ENCODE data around the gene CHD2.

The CHD2 gene

DNA sequence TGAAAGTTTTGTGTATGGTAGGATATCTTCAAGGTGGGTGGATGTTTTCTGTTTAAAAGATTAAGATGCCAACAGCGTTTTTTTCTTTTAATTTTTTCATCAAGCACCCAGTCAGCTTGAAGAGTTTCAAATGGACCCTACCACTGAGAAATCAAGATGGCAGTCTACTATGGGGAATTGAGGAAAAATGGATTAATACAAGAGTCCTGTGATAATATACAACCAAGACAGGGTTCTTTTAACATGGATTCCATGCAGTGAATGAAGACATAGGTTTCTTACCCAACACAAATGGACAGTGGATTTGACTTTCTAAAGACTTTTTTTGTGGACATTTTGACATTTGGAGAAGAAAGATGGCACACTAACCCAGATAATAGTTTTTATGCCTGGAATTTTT is 2.5 kb upstream of the CHD2 start (continued):
- TF ChIP-seq, protein P1, sequence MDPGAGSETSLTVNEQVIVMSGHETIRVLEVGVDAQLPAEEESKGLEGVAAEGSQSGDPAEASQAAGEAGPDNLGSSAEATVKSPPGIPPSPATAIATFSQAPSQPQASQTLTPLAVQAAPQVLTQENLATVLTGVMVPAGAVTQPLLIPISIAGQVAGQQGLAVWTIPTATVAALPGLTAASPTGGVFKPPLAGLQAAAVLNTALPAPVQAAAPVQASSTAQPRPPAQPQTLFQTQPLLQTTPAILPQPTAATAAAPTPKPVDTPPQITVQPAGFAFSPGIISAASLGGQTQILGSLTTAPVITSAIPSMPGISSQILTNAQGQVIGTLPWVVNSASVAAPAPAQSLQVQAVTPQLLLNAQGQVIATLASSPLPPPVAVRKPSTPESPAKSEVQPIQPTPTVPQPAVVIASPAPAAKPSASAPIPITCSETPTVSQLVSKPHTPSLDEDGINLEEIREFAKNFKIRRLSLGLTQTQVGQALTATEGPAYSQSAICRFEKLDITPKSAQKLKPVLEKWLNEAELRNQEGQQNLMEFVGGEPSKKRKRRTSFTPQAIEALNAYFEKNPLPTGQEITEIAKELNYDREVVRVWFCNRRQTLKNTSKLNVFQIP (CRISPR knock-in tag; IDR thresholded peaks at IDR 0.05; ENCODE audit: borderline replicate concordance, low read depth), result no peak

DNA sequence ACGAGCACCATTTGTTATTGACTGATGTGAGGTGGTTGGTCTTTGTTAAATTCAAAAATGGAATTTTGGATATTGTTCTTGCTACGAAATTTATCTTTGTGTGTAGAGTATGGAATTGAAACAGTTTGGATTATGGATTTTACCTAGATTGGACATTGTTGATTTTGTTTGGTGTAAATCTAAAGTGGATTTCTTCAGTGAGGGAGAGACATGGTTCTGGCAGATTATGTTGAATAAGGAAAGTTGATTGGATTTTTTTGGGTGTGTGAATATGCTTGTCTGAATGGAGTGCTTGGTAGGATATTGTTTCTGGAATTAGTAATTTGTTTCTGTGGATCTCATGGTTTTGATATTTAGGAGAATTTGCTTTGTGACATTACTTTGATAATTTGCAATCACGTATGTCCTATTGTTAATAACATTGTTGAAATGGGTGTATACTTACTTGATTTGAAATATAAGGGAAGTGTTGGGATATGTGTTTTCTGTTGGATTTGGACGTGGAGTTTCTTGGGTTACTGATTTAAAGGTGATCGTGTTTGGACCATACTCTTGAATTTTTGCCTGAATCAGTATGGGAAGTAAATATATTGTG is 1.0 kb upstream of the CHD2 start:
- ATAC-seq, result no peak
- TF ChIP-seq CSDC2 (CRISPR knock-in tag; IDR thresholded peaks at IDR 0.05) (no peak), PPARA (CRISPR knock-in tag; IDR thresholded peaks at IDR 0.05; ENCODE audit: borderline replicate concordance) (no peak), ZNF70 (CRISPR knock-in tag; IDR thresholded peaks at IDR 0.05) (no peak), SNAI2 (CRISPR knock-in tag; IDR thresholded peaks at IDR 0.05) (no peak), GLIS3 (CRISPR knock-in tag; IDR thresholded peaks at IDR 0.05) (no peak), TOX (CRISPR knock-in tag; IDR thresholded peaks at IDR 0.05; ENCODE audit: borderline replicate concordance) (no peak), ZFP3 (CRISPR knock-in tag; IDR thresholded peaks at IDR 0.05) (no peak), ZNF8 (CRISPR knock-in tag; IDR thresholded peaks at IDR 0.05) (no peak), ZC3H10 (CRISPR knock-in tag; IDR thresholded peaks at IDR 0.05) (no peak), BACH2 (CRISPR knock-in tag; IDR thresholded peaks at IDR 0.05; ENCODE audit: borderline replicate concordance) (no peak), OSR1 (CRISPR knock-in tag; IDR thresholded peaks at IDR 0.05) (no peak), ISL1 (CRISPR knock-in tag; IDR thresholded peaks at IDR 0.05) (no peak), ESRRG (CRISPR knock-in tag; IDR thresholded peaks at IDR 0.05) (no peak), TCF4 (CRISPR knock-in tag; IDR thresholded peaks at IDR 0.05; ENCODE audit: borderline replicate concordance) (no peak), RARB (CRISPR knock-in tag; IDR thresholded peaks at IDR 0.05) (no peak), ZFP30 (CRISPR knock-in tag; IDR thresholded peaks at IDR 0.05) (no peak)
- TF ChIP-seq, protein P2, sequence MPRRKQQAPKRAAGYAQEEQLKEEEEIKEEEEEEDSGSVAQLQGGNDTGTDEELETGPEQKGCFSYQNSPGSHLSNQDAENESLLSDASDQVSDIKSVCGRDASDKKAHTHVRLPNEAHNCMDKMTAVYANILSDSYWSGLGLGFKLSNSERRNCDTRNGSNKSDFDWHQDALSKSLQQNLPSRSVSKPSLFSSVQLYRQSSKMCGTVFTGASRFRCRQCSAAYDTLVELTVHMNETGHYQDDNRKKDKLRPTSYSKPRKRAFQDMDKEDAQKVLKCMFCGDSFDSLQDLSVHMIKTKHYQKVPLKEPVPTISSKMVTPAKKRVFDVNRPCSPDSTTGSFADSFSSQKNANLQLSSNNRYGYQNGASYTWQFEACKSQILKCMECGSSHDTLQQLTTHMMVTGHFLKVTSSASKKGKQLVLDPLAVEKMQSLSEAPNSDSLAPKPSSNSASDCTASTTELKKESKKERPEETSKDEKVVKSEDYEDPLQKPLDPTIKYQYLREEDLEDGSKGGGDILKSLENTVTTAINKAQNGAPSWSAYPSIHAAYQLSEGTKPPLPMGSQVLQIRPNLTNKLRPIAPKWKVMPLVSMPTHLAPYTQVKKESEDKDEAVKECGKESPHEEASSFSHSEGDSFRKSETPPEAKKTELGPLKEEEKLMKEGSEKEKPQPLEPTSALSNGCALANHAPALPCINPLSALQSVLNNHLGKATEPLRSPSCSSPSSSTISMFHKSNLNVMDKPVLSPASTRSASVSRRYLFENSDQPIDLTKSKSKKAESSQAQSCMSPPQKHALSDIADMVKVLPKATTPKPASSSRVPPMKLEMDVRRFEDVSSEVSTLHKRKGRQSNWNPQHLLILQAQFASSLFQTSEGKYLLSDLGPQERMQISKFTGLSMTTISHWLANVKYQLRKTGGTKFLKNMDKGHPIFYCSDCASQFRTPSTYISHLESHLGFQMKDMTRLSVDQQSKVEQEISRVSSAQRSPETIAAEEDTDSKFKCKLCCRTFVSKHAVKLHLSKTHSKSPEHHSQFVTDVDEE (CRISPR knock-in tag; IDR thresholded peaks at IDR 0.05), result no peak
- TF ChIP-seq, protein P1 (CRISPR knock-in tag; IDR thresholded peaks at IDR 0.05; ENCODE audit: borderline replicate concordance, low read depth), result no peak
- TF ChIP-seq, protein P3, sequence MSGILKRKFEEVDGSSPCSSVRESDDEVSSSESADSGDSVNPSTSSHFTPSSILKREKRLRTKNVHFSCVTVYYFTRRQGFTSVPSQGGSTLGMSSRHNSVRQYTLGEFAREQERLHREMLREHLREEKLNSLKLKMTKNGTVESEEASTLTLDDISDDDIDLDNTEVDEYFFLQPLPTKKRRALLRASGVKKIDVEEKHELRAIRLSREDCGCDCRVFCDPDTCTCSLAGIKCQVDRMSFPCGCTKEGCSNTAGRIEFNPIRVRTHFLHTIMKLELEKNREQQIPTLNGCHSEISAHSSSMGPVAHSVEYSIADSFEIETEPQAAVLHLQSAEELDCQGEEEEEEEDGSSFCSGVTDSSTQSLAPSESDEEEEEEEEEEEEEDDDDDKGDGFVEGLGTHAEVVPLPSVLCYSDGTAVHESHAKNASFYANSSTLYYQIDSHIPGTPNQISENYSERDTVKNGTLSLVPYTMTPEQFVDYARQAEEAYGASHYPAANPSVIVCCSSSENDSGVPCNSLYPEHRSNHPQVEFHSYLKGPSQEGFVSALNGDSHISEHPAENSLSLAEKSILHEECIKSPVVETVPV (CRISPR knock-in tag; IDR thresholded peaks at IDR 0.05), result no peak

DNA sequence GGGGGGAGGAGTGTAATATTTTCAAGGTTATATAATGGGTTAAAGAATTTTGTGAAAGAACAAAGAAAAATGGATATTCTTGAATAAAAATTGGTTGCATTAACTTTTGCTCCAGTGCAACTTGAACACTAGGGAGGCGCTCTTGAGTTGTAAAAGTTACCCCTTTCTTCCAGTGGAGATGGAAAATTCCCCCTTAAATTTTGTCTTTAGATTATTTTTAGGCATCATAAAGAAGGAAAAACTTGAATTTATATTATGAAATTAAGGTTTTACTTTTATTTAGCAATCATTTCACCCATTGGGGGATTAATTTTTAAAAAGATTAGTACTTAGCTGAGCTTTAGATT is 550 bp upstream of the CHD2 start:
- no peak for ATAC-seq
- TF ChIP-seq ARNTL (CRISPR knock-in tag; IDR thresholded peaks at IDR 0.05; ENCODE audit: borderline replicate concordance, low read depth), result no peak
- no peak for TF ChIP-seq OSR1 (CRISPR knock-in tag; IDR thresholded peaks at IDR 0.05)
- TF ChIP-seq PPARA (CRISPR knock-in tag; IDR thresholded peaks at IDR 0.05; ENCODE audit: borderline replicate concordance), result 0 out of 2 replicates have a peak, but pooled peaks have one; percentile 33
- TF ChIP-seq TOX (CRISPR knock-in tag; IDR thresholded peaks at IDR 0.05; ENCODE audit: borderline replicate concordance), result no peak
- TF ChIP-seq SNAI2 (CRISPR knock-in tag; IDR thresholded peaks at IDR 0.05), result peak; percentile 53; the same call in 1 of the 2 replicates
- TF ChIP-seq, protein P2 (CRISPR knock-in tag; IDR thresholded peaks at IDR 0.05), result no peak
- no peak for TF ChIP-seq ZFP30 (CRISPR knock-in tag; IDR thresholded peaks at IDR 0.05)
